GM18907 (cell line): Measurements from ENCODE around the gene MAGEA10.
"Not testable (repeated sequence)": the region's sequence is repeated elsewhere in the genome, so short reads cannot be mapped to it uniquely, and the experiment has no call there.

Experiments used
- ATAC-seq: cut with Tn5 transposase; IDR thresholded peaks from one replicate; pipeline ENCODE4 v1.9.1; 2021; ENCODE audit warnings: mild to moderate bottlenecking, moderate library complexity; ENCODE audit not compliant: unreplicated experiment

The MAGEA10 gene

GRCh38 chrX:152138388-152138784 lies at the start of gene MAGEA10:
Gene MAGEA10 (minus strand): TSS chrX:152138577. CDS start chrX:152135620, 2,957 bp downstream.
- ATAC-seq = no peak

DNA sequence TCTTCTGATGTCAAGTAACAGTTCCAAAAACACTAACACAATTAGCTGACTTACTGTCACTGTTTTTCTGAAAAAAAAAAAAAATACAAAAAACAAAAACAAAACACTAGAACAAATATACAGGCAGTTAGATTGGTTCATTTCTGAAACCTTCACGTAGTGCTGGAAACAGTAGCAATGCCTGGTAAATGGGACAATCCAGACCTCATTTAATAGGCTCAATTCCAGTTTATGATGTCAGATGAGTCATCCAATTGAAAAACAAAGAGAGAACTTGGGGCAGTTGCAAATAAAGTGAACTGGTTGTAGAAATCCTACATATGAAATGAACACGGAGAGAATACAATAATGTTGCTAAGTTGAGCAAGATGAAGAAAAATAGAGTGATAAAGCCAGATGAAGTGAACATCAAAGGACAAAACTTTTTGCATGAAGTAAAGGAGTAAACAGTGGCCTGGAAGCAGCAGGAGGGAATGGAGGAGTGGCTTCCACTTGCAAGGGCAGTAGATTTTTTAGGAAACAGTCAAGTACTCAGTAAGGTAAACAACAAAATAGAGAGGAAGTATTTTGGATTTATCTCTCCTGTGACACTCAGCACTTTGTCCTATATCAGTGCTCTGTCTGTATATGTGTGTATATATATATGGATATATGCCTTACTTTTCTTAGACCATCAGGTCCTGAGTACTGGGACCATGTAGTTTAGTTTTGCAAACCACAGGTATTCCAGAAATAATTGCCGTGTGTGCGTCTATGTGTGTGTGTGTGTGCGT lies 39.3 kb upstream of the MAGEA10 start:
- ATAC-seq = no peak

- no peak for ATAC-seq
These were observed 38.7 kb upstream of the MAGEA10 start for GRCh38 chrX:152177052-152177451.

DNA sequence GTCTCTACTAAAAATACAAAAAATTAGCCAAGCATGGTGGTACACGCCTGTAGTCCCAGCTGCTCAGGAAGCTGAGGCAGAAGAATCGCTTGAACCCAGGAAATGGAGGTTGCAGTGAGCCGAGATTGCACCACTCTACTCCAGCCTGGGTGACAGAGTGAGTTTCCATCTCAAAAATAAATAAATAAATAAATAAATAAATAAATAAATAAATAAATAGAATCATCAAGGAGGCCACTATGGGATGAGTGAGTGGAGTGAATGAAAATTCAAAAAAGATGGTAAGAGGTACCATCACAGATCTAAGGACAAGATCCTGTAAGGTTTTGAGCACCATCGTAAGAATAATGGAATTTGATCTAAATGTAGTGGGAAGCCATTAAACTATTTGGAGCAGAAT lies 37.5 kb upstream of the MAGEA10 start:
- ATAC-seq = not testable (repeated sequence)

- ATAC-seq = not testable (repeated sequence)
These were observed 35.5 kb upstream of the MAGEA10 start for GRCh38 chrX:152173923-152174322.

DNA sequence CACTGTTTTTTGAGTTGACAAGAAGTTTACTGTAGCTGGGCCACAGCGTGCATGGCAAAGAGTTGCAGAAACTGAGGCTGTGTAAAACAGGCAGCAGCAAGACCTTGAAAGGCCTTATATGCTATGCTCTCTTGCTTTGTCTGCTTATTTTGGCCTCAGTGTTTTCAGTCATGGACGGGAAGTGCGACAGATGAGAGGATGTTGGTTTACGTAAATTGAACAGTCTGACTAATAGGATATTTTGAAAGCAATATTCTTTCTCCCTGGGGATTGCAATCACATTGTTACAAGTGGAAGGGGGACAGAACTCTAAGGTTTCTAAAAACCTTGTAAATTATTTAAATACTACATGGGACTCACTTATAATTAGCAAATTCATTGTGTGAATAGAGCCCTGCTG lies 32.2 kb upstream of the MAGEA10 start:
- no peak for ATAC-seq

DNA sequence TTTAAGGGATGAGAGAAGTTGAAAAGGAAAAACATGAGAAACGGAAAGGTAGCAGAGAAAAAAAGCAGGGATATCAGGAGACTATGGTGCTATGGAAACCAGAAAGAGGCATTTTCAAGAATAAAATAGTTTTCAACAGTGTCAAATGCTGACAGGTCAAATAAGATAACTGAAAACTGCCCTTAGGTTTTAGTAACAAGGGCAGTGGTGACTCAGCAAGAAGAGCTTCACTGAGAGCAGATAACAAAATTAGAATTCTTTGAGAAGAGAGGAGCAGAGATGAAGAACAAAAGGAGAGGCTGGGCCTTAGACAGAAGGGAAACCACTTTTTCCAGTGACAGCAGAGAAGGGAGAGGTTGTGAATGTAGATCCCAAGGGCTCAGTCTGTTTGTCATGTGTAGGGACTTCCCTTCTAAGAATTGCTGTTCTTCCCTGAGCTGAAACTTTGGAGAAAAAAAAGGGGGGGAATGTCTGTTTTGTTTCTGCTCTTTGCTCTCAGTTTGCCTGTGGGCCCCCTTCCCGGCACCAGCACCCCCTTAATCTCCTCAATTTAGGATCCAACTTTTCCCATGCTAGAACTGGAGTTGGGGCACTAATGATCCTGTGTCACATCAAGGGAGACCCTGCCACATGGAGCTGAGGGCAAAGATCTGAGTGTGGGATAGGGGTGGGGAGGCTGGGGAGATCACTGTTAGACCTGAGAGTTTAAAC lies 26.8 kb upstream of the MAGEA10 start:
- ATAC-seq = no peak

DNA sequence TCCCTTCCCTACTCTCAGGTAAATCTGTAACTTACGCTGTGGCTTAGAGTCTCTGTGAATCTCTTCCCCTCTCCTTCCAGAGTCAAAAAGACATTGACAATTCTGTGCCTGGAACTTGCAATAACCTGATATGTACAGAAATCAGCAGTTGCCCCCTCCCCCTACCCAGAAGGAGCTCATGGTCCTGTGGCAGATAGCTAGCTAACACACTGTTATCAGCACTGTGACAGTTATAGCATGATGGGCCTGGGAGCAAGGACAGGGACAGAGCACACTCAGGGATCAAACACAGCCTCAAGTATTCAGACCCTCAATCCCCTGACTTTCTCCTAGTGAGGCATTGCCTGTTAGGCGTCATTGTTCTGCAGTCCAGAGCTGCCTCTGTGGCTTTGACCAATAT lies 18.7 kb upstream of the MAGEA10 start:
- ATAC-seq = no peak

GRCh38 chrX:152155766-152156310 lies 17.5 kb upstream of the MAGEA10 start:
- no peak for ATAC-seq

DNA sequence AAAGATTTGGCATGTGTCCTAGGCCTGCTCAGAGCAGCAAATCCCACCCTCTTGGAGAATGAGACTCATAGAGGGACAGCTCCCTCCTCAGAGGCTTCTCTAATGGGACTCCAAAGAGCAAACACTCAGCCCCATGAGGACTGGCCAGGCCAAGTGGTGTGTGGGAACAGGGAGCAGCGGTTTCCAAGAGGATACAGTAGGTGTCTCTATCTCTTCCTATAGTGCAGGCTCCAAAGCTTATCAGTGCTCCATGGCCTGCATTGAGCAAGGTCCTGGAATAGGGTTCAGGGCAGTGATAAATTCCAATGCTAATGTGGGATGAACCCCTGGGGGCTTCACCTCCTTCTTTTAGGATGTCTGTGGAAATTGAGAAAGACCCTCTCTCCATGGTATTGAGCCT lies 15.7 kb upstream of the MAGEA10 start:
- ATAC-seq = no peak

GRCh38 chrX:152151256-152151655 lies 12.9 kb upstream of the MAGEA10 start:
- ATAC-seq = no peak

GRCh38 chrX:152149648-152150047 lies 11.3 kb upstream of the MAGEA10 start:
- no peak for ATAC-seq

DNA sequence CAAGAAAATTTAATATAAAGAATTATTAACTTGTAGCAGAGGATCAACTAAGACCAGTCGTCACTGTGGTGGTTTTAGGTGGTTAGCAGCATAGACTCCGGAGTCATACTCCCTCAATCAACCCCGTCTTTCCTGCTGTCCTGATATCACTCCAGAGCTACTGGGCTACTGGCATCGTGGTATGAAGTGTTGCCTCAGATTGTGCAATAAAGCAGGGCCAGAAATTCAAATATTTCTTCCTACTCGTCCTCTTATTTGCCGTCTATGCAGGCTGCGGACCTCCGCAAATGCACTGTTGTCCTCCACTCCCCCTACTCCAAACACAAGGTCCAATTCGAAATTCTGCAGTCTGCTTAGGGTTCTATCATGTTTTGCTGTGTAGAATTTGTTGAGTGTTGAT lies 1.2 kb upstream of the MAGEA10 start:
- ATAC-seq = no peak

- ATAC-seq = no peak
These were observed 498 bp downstream of the MAGEA10 start for GRCh38 chrX:152137771-152138387.

- no peak for ATAC-seq
These were observed 2.1 kb downstream of the MAGEA10 start for GRCh38 chrX:152136312-152136711.

GRCh38 chrX:152131525-152131924 lies 6.9 kb downstream of the MAGEA10 start:
- ATAC-seq = no peak

DNA sequence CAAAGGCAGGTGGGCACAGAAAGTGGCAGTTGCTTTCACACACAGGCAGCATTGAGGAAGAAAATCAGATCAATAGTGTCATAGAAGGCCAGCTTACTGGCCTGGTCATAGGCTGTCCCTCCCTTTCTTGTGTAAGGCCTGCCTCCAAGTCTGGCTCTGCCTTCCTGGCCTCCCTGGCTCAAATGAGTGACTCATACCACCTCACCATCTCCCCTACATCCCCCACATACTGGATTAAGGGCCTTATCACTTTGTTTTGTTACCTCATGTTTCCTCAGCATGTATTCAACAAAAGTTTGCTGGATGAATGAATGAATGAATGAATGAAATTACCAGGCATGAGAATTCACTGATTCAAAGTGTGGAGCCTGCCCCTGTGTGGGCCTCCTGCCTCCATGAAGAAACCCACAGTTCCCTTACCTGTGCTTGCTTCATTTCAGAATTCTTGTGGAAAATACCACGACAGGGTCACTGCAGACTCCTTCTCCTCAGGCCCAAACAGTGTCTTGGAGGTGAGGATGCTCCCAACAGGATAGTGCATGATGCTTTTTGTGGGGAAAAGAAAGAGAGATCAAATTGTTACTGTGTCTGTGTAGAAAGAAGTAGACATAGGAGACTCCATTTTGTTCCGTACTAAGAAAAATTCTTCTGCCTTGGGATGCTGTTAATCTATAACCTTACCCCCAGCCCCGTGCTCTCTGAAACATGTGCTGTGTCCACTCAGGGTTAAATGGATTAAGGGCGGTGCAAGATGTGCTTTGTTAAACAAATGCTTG lies 9.1 kb downstream of the MAGEA10 start:
- ATAC-seq = not testable (repeated sequence)

- no peak for ATAC-seq
These were observed 21.1 kb downstream of the MAGEA10 start for GRCh38 chrX:152117305-152117704.

DNA sequence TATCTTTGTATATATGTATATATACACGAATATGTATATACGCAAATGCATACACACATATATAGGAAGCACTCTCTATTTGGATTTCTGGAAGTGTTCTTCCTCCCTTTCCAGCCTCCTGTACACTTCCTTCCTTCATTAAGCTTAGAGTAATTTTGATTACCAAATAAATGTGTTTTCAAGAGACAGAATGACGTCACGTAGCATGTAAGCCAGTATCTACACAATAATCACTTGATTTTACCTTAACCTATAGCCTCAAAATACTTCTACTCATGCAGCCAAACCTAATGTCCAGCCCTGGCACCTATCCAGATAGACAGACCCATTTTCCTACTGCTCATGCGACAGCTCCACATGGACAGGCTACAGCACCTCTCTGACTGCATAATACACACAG lies 29.9 kb downstream of the MAGEA10 start:
- ATAC-seq = no peak

- no peak for ATAC-seq
These were observed 34.5 kb downstream of the MAGEA10 start for GRCh38 chrX:152103866-152104265.

- ATAC-seq = no peak
These were observed 52.2 kb downstream of the MAGEA10 start for GRCh38 chrX:152086141-152086540.
